Activated CD4-positive, alpha-beta T cell treated with anti-CD3 and anti-CD28 coated beads for 48 hours (primary cell): Measurements from ENCODE around the gene METTL22.

ENCODE experiments used
- DNase-seq: peaks from one replicate; pipeline ENCODE4 v3.0.0-alpha.2; 2020

METTL22 gene

DNA sequence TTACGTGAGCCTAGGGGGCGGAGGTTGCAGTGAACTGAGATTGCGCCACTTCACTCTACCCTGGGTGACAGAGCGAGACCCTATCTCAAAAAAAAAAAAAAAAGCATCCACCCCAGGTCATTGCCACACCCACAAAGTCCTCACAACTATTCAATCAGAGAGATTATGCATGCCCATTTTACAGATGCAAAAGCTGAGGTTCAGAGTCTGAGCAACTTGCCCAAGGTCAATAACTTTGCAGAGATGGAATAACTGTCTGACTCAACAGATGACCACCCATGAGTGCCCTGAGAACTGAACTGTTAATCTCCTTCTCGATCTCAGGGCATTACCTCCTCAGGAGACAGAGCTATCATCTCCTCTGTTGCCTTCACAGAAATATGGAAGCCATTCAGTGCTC, 25.7 kb upstream of the METTL22 start:
- no peak for DNase-seq

- DNase-seq, result no peak
Observed at GRCh38 chr16:8596581-8596980, 24.9 kb upstream of the METTL22 start.

GRCh38 chr16:8600144-8600775, 21.2 kb upstream of the METTL22 start:
- DNase-seq, result no peak

- DNase-seq, result no peak
Observed at GRCh38 chr16:8605554-8605953, 15.9 kb upstream of the METTL22 start.

DNA sequence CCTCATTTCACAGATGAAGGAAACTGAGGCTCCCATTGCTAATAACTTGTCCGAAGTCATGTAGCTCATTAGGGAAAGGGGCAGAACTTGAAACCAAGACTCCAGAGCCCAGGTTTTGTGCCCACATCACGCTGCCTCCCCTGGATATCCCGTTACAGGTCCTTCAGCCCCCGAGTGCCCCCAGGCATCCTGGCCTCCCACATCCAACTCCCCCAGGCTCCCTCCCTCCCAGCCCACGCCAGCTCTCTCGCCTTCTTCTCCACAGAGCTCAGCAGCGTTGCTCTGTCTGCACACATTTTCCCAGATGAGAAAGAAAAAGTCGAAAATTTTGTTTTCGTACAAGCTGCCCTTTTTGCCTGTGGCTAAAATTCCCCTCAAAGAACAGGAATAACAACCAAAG, 14.3 kb upstream of the METTL22 start:
- DNase-seq, result no peak

GRCh38 chr16:8611122-8611521, 10.4 kb upstream of the METTL22 start:
- no peak for DNase-seq

DNA sequence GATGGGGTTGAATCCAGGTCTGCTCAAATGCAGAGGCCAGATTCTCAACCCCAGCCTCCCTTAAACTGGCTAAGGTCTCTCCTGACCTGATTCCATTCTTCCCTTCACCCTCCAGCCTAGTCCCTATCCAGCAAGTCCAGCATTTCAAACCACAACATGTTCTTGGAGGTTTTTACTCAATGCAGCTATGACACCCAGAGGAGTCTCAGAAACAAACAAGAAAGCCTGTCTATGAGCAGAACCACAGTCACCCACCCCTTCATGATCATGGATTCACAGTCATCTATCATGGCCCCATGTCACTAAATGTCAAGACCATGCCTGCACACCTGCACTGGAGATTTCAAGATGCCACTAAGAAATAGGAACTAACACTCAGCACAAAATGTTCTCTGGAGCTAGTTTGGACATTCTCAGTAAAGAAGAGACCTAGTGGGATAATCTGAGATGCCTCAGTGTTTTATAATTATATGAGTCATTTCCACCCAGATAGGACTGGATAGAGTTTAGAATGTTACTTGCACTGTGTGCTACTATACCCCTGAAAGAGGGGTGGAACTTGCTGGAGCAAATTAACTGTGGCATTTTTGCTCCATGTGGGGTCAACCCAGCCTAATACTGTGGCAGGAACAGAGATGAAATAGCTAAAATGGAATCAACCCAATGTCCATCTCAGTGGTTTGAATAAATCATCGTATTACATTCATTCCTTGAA, 9.5 kb upstream of the METTL22 start:
- DNase-seq, result no peak

DNA sequence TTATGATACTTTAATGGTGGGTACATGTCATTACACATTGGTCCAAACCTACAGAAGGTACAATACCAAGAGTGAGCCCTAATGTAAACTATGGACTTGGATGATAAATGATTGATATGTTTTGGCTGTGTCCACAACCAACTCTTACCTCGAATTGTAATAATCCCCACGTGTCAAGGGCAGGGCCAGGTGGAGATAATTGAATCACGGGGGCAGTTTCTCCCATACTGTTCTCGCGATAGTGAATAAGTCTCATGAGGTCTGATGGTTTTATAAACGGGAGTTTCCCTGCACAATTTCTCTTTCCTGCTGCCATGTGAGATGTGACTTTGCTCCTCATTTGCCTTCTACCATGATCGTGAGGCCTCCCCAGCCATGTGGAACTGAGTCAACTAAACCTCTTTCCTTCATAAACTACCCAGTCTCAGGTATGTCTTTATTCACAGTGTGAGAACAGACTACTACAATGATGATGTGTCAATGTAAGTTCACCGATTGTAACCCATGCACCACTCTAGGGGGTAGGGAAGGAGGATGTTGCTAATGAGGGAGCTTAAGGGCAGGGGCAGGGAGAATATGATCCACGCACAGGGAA, 7.0 kb upstream of the METTL22 start:
- no peak for DNase-seq

- DNase-seq, result no peak
Observed at GRCh38 chr16:8619671-8620370, 1.7 kb upstream of the METTL22 start.

DNA sequence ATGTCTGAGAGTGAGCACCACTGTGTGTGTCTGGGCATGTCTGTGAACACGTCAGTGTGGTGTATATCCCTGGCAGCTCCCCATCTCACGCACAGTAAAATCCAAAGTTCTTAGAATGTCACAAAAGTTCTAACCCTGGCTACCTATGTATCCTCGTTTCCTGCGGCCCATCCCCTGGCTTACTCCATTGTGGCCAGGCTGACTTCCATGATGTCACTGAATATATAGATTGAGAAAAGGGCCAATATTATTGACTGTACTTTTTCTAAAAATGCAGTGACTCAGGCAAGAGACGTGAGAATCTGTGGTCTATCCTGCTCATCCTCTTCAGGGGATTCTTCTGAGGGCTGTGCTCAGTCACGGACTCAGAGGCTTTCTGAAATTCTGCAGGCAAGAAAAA, 963 bp upstream of the METTL22 start:
- DNase-seq, result peak; percentile 23

GRCh38 chr16:8621222-8621571, 301 bp upstream of the METTL22 start:
- no peak for DNase-seq

- no peak for DNase-seq
Observed at GRCh38 chr16:8622315-8622656, 788 bp downstream of the METTL22 start.

GRCh38 chr16:8623634-8624033, 2.1 kb downstream of the METTL22 start:
- DNase-seq, result no peak

DNA sequence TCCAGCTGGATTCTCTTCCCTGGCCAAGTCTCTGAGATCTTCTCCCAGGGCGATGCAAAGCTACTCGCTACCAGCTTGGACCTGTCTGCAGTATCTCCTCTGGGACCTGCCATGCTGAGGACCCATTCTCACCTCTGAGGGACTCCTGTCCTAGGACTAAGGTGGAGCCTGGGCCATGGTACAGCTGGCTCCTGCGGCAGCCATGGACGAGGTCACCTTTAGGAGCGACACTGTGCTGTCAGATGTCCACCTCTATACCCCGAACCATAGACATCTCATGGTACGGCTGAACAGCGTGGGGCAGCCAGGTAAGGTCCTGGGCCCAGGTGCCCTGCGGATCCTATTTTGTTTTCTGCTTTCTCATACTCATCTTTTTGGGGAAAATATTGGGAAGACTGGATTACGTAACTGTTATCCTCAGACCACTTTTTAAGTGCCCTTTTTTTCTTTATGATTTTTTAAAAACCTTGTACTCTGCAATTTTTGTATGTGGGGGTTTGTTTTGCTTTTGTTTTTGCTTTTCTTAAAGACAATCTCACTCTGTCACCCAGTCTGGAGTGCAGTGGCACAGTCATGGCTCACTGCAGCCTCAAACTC, 4.1 kb downstream of the METTL22 start:
- no peak for DNase-seq

DNA sequence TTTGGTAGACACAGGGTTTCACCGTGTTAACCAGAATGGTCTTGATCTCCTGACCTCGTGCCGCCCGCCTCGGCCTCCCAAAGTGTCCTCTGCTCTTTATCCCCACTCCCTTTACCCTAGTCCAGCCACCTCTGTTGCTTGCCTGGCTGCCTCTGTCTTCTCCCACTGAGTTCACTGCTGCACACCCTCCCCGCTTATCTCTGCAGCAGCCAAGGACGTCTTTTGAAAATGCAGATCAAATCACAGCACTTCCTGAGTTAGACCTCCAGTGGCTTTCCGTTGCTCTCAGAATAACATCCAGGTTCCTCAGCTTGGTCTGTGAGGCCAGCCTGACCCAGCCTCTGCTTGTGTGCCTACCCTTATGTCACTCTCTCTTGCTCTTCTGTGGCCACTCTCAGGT, 5.4 kb downstream of the METTL22 start:
- no peak for DNase-seq

- no peak for DNase-seq
Observed at GRCh38 chr16:8627456-8627855, 6.0 kb downstream of the METTL22 start.

- no peak for DNase-seq
Observed at GRCh38 chr16:8628981-8629725, 7.7 kb downstream of the METTL22 start.

GRCh38 chr16:8630255-8630953, 8.9 kb downstream of the METTL22 start:
- no peak for DNase-seq

- DNase-seq, result no peak
Observed at GRCh38 chr16:8631373-8631772, 9.9 kb downstream of the METTL22 start.

GRCh38 chr16:8631818-8632465, 10.4 kb downstream of the METTL22 start:
- no peak for DNase-seq

- no peak for DNase-seq
Observed at GRCh38 chr16:8632675-8633182, 11.2 kb downstream of the METTL22 start.
